SHP77 treated with DMSO at 0.1 percent for 48 hours (cell line): ENCODE measurements around the gene FRRS1.
"Not testable (repeated sequence)": the region's sequence is repeated elsewhere in the genome, so short reads cannot be mapped to it uniquely, and the experiment has no call there.

ENCODE experiments used
- DNase-seq: peaks from one replicate; lab custom pipeline; 2025; lab: John Stamatoyannopoulos, UW

Gene FRRS1, protein sequence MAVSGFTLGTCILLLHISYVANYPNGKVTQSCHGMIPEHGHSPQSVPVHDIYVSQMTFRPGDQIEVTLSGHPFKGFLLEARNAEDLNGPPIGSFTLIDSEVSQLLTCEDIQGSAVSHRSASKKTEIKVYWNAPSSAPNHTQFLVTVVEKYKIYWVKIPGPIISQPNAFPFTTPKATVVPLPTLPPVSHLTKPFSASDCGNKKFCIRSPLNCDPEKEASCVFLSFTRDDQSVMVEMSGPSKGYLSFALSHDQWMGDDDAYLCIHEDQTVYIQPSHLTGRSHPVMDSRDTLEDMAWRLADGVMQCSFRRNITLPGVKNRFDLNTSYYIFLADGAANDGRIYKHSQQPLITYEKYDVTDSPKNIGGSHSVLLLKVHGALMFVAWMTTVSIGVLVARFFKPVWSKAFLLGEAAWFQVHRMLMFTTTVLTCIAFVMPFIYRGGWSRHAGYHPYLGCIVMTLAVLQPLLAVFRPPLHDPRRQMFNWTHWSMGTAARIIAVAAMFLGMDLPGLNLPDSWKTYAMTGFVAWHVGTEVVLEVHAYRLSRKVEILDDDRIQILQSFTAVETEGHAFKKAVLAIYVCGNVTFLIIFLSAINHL

DNA sequence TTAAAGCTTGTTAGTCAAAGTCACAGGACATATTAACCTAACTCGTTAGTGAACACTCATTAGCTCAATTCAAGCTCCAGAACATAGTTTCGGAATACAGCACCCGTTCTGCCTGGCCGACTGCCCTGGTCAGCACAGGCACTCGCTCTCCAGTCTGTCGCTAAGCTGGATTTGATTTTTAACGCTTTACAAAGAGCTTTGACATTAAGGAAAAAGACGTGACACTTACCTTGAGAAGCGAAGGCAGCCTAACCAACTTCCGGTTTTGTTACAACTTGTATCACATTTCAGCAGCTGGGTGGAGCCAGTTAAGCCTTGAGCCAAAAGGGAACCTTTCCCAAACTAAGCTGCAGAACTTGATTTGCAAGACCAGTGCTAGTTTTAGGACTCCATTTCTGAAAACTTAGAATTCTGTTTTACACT, at the start of gene FRRS1:
TSS of gene FRRS1 (minus strand) at position 258 of the 423 bp plus-strand sequence. CDS start 17,867 bp downstream, outside the sequence.
- DNase-seq = peak; percentile 70

DNA sequence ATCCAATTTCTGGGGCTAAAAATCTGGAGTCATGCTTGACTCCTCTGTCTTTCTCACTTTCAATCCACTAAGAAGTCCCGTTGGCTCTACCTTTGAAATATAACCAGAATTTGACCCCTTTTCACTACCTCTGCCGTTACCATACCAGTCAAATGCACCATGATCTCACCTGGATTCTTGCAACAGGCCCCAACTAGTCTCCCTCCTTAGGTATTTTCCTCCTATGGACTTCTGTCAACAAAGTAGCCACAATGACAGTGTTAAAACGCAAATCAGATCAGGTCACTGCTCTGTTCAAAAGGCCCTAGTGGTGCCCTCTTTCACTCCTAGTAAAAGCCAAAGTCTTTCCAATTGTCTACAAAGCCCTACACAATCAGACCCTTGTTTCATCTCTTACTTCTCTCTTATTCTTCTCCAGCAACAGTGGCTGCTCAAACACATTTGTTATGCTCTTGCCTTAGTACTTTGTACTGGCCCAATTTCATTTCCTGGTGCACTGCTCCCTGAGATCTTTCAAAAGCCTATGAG, 48.0 kb upstream of the FRRS1 start:
- no peak for DNase-seq

DNA sequence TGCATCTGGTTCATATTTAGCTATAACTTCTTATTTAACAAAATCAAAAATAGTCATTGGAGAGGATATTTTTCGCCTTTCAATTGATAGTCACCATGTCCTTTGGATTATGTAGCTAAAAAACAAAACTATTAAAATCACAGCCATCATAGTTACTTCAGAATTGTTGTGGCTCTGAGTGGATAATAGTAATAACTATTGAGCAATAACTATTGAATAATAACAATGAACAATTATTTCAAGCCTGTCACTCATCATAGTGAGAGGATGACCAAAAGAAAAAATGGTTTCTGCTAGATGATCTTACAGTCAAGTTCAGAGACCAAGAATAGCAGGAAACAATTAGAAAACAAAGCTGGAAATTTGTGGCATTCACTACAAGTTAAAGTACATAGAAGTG, 45.3 kb upstream of the FRRS1 start:
- no peak for DNase-seq

DNA sequence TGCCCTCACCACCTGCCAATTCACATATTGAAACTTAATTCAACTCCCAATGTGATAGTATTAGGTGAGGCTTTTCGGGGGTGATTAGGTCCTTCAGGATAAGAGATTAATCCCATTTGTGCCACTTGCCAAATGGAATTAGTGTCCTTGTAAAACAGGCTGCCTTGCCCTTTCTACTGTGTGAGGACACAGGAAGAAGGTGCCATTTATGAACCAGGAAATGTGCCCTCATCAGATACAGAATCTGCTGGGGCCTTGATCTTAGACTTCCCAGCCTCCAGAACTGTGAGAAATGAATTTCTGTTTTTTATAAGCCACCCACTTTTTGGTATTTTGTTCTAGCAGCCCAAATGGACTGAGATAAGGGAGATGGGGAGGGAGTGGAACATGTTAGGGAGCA, 44.6 kb upstream of the FRRS1 start:
- DNase-seq = no peak

DNA sequence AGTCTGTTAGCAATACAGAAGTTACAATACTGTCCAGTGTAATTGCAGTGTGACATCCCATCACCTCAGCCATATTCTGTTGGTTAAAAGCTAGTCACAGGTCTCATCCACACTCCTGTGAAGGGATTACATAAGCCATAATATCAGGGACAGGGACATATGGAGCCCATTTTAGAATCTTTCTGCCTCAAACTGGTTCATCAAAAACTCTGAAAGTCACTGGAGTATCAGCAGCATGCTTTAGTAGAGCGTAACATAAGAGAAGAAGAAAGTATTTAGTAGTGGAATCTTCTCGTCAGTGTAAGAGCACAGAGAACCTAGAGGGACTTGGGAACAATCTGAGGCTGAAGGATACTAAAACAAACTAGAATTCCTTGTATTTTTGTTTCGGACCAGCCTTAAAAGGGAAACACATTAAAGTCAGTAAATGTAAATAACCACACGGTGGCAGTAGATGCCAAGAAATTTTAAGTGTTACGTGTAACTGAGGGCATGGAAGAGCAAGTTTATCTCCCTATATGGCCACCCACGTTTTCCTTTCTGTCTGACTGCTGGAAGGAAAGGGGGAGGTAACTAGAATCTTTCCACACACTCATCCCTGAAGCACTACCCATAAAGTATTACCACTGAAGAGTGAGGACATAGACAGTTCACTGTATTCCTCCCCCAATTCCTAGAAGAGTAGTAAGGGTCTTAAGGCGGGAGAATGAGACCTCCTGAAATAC, 42.1 kb upstream of the FRRS1 start:
- peak; percentile 62 for DNase-seq

DNA sequence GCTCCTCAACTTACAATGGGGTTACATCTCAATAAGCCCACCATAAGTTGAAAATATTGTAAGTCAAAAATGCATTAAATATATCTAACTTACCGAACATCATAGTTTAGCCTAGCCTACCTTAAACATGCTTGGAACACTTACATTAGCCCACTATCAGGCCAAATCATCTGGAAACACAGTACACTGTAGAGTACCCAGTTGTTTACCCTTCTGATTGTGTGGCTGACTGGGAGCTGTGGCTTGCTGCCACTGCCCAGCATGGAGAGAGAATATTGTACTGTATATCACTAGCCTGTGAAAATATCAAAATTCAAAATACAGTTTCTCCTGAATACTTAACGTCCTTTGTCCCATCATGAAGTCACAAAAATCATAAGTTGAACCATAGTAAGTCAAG, 40.4 kb upstream of the FRRS1 start:
- no peak for DNase-seq

DNA sequence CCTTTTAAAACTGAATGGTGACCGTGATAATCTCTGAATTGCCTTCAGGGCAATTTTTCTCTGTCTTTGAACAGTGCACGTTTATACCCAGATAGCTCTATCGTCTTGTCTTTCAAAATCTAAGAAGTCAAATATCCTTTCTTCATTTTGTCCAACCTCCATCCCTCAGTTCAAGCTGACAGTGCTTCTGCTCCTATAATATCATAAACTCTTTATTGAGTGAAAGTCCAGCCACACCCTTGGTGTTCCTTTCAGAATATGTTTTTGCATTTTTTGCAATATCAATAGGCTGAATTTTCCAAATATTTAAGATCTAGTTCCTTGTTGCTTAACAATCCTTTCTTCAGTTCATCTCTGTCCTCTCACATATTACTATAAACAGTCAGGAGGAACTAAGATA, 35.1 kb upstream of the FRRS1 start:
- no peak for DNase-seq

DNA sequence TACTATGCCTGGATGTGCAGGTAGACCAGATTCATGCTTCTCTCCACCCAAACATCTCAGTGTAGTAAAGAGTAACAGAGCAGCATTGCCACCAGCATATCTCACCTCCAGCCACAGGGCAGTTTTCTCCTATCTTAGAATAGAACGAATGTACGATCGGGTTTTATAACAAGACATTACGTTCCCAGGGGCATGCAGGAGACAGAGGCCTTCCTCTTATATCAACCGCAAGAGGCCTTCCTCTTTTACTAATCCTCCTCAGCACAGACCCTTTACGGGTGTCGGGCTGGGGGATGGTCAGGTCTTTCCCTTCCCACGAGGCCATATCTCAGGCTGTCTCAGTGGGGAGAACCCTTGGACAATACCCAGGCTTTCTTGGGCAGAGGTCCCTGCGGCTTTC, 27.4 kb upstream of the FRRS1 start:
- DNase-seq = not testable (repeated sequence)

DNA sequence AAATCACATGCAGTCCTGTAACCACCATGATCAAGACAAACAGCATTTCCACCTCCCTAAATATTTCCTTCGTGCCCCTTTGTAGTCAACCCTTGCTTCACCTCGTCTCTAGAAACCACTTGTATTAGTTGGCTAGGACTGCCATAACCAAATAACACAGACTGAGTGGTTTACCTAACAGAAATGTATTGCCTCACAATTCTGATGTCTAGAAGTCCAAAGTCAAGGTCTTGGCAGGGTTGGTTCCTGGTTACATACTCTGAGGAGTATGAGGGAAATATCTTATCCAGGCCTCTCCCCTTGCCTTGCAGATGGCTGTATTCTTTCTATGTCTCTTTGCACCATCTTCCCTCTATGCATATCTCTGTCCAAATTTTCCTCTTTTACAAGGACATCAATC, 23.3 kb upstream of the FRRS1 start:
- DNase-seq = no peak

DNA sequence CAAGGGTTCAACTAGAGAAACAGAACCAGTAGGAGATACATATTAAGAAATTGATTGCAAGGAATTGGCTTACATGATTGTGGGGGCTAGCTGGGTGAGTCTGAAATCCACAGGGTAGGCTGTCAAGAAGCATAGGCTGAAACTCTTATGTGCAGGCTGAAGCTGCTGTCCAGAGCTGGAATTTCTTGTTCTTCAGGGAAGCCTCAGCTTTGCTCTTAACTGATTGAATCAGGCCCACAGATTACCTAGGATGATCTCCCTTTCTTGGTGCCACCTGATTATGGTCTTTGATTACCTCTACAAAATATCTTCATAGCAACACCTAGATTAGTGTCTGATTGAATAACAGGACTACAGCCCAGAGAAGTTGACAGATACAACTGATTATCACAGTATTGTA, 22.5 kb upstream of the FRRS1 start:
- DNase-seq = no peak

DNA sequence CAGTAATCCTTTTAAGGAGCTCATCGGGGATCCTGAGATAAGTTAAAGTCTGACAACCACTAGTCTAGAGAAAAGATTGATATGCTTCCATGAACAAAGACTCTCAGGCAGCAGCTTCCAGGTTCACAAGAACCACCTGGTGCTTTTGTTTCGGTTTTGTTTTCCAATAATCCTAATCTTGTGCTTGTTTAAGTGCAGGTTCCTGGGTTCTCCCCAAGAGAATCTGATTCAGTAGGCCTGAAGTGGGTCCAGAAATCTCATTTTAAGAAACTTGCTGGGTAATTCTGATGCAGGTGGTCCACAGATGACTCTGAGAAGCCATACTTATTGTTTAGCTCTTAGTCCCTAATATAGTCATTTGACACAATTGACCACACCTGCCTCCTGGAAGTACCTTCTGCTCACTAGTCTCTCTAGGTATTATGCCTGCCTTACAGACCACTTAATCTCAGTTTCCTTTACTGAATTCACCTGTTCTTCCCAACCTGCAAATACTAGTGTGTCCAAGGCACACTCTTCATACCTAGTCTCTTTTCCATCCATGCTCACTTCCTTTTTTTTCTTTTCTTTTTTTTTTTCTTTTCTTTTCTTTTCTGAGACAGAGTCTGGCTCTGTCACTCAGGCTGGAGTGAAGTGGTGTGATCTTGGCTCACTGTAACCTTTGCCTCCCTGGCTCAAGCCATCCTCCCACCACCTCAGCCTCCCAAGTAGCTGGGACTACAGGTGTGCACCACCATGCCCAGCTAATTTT, 20.5 kb upstream of the FRRS1 start:
- no peak for DNase-seq

DNA sequence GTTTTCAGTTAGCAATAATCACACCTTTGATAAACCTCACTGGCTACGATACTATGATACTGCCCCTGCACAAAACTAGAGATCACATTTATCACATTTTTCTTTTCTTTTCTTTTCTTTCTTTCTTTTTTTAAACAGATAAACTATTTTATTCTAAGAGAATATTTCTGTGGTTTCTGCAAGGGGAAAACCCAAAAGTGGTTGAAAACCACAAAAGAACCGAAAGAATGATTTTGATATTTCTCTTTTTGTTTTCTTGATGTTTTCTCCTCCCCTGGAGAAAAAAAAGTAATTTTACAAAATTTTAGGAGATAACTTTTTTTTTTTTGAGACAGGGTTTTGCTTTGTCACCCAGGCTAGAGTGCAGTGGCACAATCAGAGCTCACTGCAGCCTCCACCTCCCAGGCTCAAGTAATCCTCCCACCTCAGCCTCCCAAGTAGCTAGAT, 18.4 kb upstream of the FRRS1 start:
- DNase-seq = no peak

DNA sequence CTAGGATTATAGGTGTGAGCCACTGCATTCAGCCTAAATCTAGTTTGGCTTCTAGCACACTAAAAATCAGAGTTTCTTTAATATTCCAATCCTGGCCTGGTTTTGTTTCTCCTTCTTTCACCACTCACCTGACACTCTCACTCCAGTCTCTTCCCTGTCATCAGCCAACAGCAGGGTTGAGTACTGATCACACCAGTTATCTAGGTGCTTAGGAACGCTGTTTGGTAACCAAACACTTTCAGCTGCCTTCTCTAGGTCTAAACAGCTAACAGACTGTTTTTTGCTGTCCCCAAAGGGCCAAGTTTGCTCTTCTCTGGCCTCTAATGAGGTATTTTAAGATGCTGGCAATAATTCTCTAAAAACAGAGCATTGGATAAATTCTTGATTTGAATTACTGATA, 17.7 kb upstream of the FRRS1 start:
- no peak for DNase-seq

DNA sequence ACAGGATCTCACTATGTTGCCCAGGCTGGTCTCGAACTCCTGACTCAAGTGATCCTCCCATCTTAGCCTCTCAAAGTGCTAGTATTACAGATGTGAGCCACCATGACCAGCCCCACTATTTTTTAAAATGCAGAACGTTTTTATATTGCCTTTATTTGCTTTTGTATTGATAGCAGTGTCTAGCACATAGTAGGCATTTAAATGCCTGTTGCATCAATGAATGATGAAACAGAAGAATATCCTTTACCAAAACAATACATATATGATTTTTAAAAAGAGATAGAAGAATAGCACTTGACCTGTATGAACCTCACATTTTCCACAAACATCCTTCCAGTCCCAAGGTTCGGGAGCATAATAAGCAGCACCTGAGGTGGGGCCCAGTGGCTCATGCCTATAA, 16.5 kb upstream of the FRRS1 start:
- DNase-seq = no peak

DNA sequence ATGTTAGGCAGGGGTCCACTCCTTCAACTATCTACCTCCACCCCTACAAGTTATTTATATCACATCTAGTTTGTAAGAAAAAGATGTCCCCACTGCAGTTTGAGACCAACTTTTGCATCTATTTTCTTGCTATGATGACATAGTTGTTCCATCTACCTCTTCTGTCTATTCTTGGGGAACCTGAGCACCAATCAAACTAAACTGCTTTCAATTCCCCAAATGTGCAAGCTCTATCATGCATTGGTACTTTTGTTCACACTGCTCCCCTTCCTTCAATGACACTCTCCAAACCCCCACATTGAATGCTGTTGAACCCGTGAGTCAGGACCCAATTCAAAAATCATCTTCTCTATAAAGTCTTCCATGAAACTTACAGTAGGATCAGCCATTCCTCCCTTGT, 16.0 kb upstream of the FRRS1 start:
- DNase-seq = no peak

DNA sequence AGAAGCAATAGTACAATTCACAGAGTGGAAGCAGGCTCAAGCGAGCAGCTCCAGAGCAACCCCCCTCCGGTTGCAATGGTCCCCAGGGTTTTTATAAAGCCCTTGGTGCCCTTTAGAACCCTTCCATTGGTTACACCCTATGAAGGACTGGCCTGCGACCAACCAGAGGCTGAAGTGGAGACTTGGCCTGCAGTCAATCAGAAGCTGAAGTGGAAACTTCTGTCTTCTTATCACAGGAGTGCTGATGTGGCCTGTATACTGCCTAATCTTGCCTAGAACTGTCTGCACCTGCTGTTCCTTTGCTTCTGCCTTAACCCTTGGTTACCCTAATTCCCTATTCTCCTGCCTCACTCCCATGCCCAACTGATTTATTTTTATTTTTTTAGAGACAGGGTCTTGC, 15.4 kb upstream of the FRRS1 start:
- DNase-seq = no peak

DNA sequence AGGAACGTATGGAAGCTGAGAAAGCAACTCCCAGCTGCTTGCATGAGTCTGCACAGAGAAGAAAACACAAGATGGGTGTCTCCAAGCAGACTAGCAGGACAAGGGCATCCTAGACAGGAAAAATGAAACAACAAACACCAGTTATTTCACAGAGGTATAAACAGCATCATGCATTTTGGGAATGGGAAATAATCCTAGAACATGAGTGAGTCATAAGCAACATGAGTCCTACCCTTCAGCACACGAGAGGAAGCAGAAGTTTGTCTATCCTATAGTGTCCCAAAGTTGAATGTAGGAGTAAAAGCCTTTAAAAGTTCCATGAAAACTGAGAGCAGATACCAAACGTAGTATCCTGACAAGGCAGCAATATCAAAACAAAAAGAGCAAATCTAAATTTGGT, 11.3 kb upstream of the FRRS1 start:
- no peak for DNase-seq

DNA sequence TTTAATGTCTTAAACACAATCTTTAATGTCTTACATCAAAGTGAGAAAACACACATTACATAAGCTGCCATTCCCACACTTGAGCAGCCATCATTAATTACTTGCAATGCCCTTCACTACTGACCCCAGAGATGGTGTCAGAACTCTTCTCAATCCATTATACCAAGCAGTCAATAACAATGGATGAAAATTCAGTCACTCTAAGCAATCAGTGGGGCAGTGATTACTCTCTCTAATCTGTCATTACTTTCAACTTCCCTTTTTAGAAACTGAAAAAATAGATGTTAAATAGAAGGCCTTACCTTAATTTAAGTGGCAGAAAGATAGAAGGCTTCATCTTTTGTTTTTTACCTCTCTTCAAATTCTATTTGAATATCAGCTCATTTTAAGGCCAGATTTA, 9.7 kb upstream of the FRRS1 start:
- DNase-seq = no peak

DNA sequence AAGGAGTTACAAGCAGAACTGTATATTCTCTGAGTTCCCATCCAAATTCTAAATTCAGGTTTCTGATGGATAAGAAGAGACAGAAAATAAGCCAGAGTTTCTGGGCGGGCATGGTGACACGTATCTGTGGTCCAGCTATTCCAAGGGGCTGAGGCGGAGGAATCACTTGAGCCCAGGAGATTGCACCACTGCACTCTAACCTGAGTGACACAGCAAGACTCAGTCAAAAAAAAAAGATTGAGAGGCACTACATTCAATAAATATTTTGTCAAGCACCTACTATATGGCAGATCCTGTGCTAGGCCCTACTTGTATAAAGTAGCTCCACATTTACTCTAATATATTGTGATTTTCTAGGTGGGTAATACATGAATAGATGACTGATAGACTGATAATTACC, 6.4 kb upstream of the FRRS1 start:
- DNase-seq = no peak

DNA sequence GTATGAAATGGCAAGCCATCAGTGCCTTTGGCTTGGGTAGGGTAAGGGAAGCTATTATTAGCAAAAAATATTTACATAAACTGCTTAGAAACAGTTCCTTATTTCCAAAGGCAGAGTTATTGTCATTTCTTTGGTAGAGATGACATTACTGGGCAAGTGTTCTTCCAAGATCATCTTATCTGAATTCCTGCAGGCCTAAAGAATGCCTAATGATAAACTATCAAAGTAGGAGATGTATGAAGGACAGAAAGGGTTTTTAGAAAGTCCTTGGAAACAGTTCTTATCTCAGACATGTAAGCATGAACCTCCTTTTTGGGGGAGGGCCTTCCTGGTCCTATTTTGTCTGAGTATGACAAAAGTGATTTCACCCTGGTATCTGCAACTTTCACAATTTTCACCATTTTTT, 5.1 kb upstream of the FRRS1 start:
- DNase-seq = no peak

DNA sequence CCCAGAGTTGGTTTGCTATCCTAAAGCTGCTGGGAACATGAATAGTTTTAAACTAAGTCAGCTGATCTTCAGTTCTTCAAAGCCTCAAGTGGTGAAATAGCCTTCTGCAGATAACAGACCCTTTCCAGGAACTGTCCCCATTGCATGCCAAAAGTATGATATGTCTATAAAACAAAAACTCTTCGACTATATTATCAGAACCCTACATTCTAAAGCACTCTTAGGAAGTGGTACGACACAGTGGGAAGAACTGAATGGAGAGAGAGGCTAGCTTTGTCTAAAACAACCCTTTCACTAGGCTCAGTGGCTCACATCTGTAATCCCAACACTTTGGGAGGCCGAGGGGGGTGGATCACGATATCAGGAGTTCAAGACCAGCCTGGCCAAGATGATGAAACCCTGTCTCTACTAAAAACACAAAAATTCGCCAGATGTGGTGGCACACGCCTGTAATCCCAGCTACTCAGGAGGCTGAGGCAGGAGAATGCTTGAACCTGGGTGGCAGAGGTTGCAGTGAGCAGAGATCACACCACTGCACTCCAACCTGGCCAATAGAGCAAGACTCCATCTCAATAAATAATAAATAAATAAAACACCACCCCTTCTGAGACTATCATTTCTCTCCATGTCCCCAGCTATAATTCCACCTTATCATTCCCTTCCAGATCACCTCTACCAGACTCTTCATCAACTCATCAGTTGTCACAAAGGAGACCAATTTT, 2.2 kb upstream of the FRRS1 start:
- no peak for DNase-seq
